HG02973 (cell line): Measurements from ENCODE around the gene NRAS.

Experiments
- ATAC-seq: cut with Tn5 transposase; IDR thresholded peaks from one replicate; pipeline ENCODE4 v1.9.1; 2021; ENCODE audit warnings: moderate library complexity; ENCODE audit not compliant: unreplicated experiment

Gene NRAS

GRCh38 chr1:114728553-114728952 lies 12.0 kb upstream of the NRAS start:
- no peak for ATAC-seq

- ATAC-seq: no peak
Observed at GRCh38 chr1:114725230-114725629, 8.7 kb upstream of the NRAS start.

- no peak for ATAC-seq
Observed at GRCh38 chr1:114723915-114724314, 7.3 kb upstream of the NRAS start.

GRCh38 chr1:114723457-114723856 lies 6.9 kb upstream of the NRAS start:
- ATAC-seq: no peak

- ATAC-seq: no peak
Observed at GRCh38 chr1:114720492-114720891, 3.9 kb upstream of the NRAS start.

GRCh38 chr1:114719424-114719787 lies 2.8 kb upstream of the NRAS start:
- no peak for ATAC-seq

- no peak for ATAC-seq
Observed at GRCh38 chr1:114718661-114719423, 2.3 kb upstream of the NRAS start.

GRCh38 chr1:114715952-114716303 lies 643 bp downstream of the NRAS start:
- no peak for ATAC-seq

- no peak for ATAC-seq
Observed at GRCh38 chr1:114712977-114713376, 3.6 kb downstream of the NRAS start.

- no peak for ATAC-seq
Observed at GRCh38 chr1:114710360-114710759, 6.2 kb downstream of the NRAS start.

GRCh38 chr1:114707604-114708003 lies 9.0 kb downstream of the NRAS start:
- no peak for ATAC-seq

- no peak for ATAC-seq
Observed at GRCh38 chr1:114703242-114703641, 13.3 kb downstream of the NRAS start.

GRCh38 chr1:114702737-114703136 lies 13.8 kb downstream of the NRAS start:
- no peak for ATAC-seq

- ATAC-seq: no peak
Observed at GRCh38 chr1:114701931-114702330, 14.6 kb downstream of the NRAS start.

- no peak for ATAC-seq
Observed at GRCh38 chr1:114700036-114700600, 16.5 kb downstream of the NRAS start.

GRCh38 chr1:114696810-114697209 lies 19.8 kb downstream of the NRAS start:
- ATAC-seq: no peak

- no peak for ATAC-seq
Observed at GRCh38 chr1:114695430-114696058, 21.0 kb downstream of the NRAS start, which contains the start of gene AMPD1. Gene AMPD1, minus strand, starts transcription at chr1:114695546. Its CDS starts 75 bp downstream, at chr1:114695471.

GRCh38 chr1:114694540-114695310 lies 21.8 kb downstream of the NRAS start:
- no peak for ATAC-seq

GRCh38 chr1:114692947-114693346 lies 23.6 kb downstream of the NRAS start:
- ATAC-seq: no peak

GRCh38 chr1:114691061-114691460 lies 25.5 kb downstream of the NRAS start:
- no peak for ATAC-seq

GRCh38 chr1:114690148-114690547 lies 26.4 kb downstream of the NRAS start:
- ATAC-seq: no peak

GRCh38 chr1:114688526-114688925 lies 28.0 kb downstream of the NRAS start:
- no peak for ATAC-seq
